ENCODE measurements around the gene CARS1.

CARS1 gene

GRCh38 chr11:3037040-3037944 lies 19.9 kb downstream of the CARS1 start:
- DNase-seq (ENCODE audit: low read depth): no peak

- DNase-seq (ENCODE audit: low read depth): no peak
These were observed 20.8 kb downstream of the CARS1 start for GRCh38 chr11:3036419-3036818.

GRCh38 chr11:3035333-3035732 lies 21.9 kb downstream of the CARS1 start:
- no peak for DNase-seq (ENCODE audit: low read depth)

- no peak for DNase-seq (ENCODE audit: low read depth)
These were observed 26.7 kb downstream of the CARS1 start for GRCh38 chr11:3030289-3031070.

GRCh38 chr11:3028813-3029212 lies 28.4 kb downstream of the CARS1 start:
- DNase-seq (ENCODE audit: low read depth): no peak

GRCh38 chr11:3026803-3027202 lies 30.4 kb downstream of the CARS1 start:
- DNase-seq (ENCODE audit: low read depth): no peak

- DNase-seq (ENCODE audit: low read depth): no peak
These were observed 34.2 kb downstream of the CARS1 start for GRCh38 chr11:3022982-3023381.

- no peak for DNase-seq (ENCODE audit: low read depth)
These were observed 34.8 kb downstream of the CARS1 start for GRCh38 chr11:3022300-3022967.

GRCh38 chr11:3021125-3021524 lies 36.1 kb downstream of the CARS1 start:
- DNase-seq (ENCODE audit: low read depth): no peak

- no peak for DNase-seq (ENCODE audit: low read depth)
These were observed 37.2 kb downstream of the CARS1 start for GRCh38 chr11:3020011-3020410.

- DNase-seq (ENCODE audit: low read depth): no peak
These were observed 38.6 kb downstream of the CARS1 start for GRCh38 chr11:3018596-3018995.

GRCh38 chr11:3016861-3017260 lies 40.4 kb downstream of the CARS1 start:
- DNase-seq (ENCODE audit: low read depth): no peak

GRCh38 chr11:3015796-3016195 lies 41.4 kb downstream of the CARS1 start:
- DNase-seq (ENCODE audit: low read depth): no peak

GRCh38 chr11:3014943-3015342 lies 42.3 kb downstream of the CARS1 start:
- no peak for DNase-seq (ENCODE audit: low read depth)

- peak; percentile 19 for DNase-seq (ENCODE audit: low read depth)
These were observed 42.9 kb downstream of the CARS1 start for GRCh38 chr11:3014057-3014938.

GRCh38 chr11:3011891-3012885 lies 45.0 kb downstream of the CARS1 start:
- no peak for DNase-seq (ENCODE audit: low read depth)

GRCh38 chr11:3010521-3011275 lies 46.5 kb downstream of the CARS1 start:
- DNase-seq (ENCODE audit: low read depth): no peak

- DNase-seq (ENCODE audit: low read depth): no peak
These were observed 47.2 kb downstream of the CARS1 start for GRCh38 chr11:3010004-3010403.

GRCh38 chr11:3009481-3009880 lies 47.7 kb downstream of the CARS1 start:
- no peak for DNase-seq (ENCODE audit: low read depth)

Measured in stimulated activated CD8-positive, alpha-beta memory T cell treated with anti-CD3 and anti-CD28 coated beads, Interleukin-15, amount 100 ng/mL, for 24 hours (primary cell).